HCT116 (cell line): Measurements from ENCODE around the gene CCNL2. TPM values are rescaled to one million over a fixed set of nuclear protein-coding genes. Genes with fewer than 3 reads are reported as not detected.

Experiments
- ATAC-seq: fragments of 200-7000 bp; cut with Tn5 transposase; 2 replicates; pipeline ENCODE4 v1.9.1; 2020; ENCODE audit warnings: mild to moderate bottlenecking, moderate library complexity
- BruUV-seq: library from RNA; stranded (reverse); fragments of 400-500 nt; replicated peaks from 2 replicates; lab custom pipeline; 2021; lab: Mats Ljungman, UMichigan
- CTCF ChIA-PET: fragments of 300-600 bp; sonication (Branson Sonifier 250); formaldehyde crosslinking; loops from one replicate; lab custom pipeline; 2021; ENCODE audit warnings: antibody characterized with exemption; lab: Charles Lee
- POLR2A ChIA-PET: fragments of 300-600, 350-600 bp; sonication (Branson Sonifier 250); formaldehyde crosslinking; loops from one replicate; lab custom pipeline; 2021; ENCODE audit warnings: antibody characterized with exemption; lab: Charles Lee
- RAD21 ChIA-PET, 2 experiments: fragments of 300-600 bp; sonication (Branson Sonifier 250); formaldehyde crosslinking; loops; one replicate each; lab custom pipeline; 2023; ENCODE audit warnings: low total read pairs in 2 of 2; ENCODE audit not compliant: uncharacterized antibody in 2 of 2, unreplicated experiment in 2 of 2, low non-redundant PET in 1 of 2; lab: Charles Lee
- DNase-seq: peaks from one replicate; pipeline ENCODE4 v3.0.0-alpha.2; 2010; ENCODE audit warnings: low read depth, low spot score
- H2AFZ ChIP-seq: fragments of 200-600 bp; shearing (Covaris generic), sonication (generic); 2 replicates; pipeline ENCODE4 v1.6.1; 2017; ENCODE audit warnings: low read depth, mixed run types, mixed read lengths, antibody characterized with exemption, low read length; ENCODE audit not compliant: poor library complexity, severe bottlenecking
- H3K27ac ChIP-seq: 2 replicates; pipeline ENCODE4 v1.5.1; 2012; ENCODE audit warnings: low read depth, low read length
- H3K27me3 ChIP-seq: fragments of 200-600 bp; sonication (generic); 2 replicates; pipeline ENCODE4 v1.6.1; 2016; ENCODE audit warnings: mixed run types, low read length, mixed read lengths; ENCODE audit not compliant: insufficient read depth
- H3K36me3 ChIP-seq, 2 experiments: fragments of 200-500 bp in 1 of 2; fragments of 200-600 bp in 1 of 2; sonication (Bioruptor generic) in 1 of 2; sonication (generic) in 1 of 2; 2 replicates each; pipeline versions ENCODE4 v1.5.1 to v1.6.1; 2014 to 2016; ENCODE audit warnings: low read length in 2 of 2, inconsistent platforms in 1 of 2, mixed read lengths in 1 of 2, mixed run types in 1 of 2; ENCODE audit not compliant: insufficient read depth in 2 of 2, control insufficient read depth in 1 of 2
- H3K4me1 ChIP-seq, 2 experiments: fragments of 200-600 bp in 1 of 2; sonication (generic) in 1 of 2; 2 replicates each; pipeline versions ENCODE4 v1.5.1 to v1.6.1; 2012 to 2017; ENCODE audit warnings: low read length in 2 of 2, inconsistent platforms in 1 of 2, mild to moderate bottlenecking in 1 of 2, mixed read lengths in 1 of 2, mixed run types in 1 of 2, moderate library complexity in 1 of 2; ENCODE audit not compliant: insufficient read depth in 2 of 2, control insufficient read depth in 1 of 2
- H3K4me2 ChIP-seq: fragments of 200-600 bp; sonication (generic); 2 replicates; pipeline ENCODE4 v1.6.1; 2017; ENCODE audit warnings: mixed run types, low read length, mixed read lengths
- H3K4me3 ChIP-seq, 2 experiments: fragments of 200-600 bp in 1 of 2; sonication (generic) in 1 of 2; replicated peaks in 1 of 2; 2 replicates each; pipeline ENCODE4 v1.5.1; 2011 to 2016; ENCODE audit warnings: low read length in 2 of 2, control low read depth in 1 of 2, low read depth in 1 of 2, mild to moderate bottlenecking in 1 of 2, mixed read lengths in 1 of 2, mixed run types in 1 of 2
- H3K79me2 ChIP-seq: fragments of 200-600 bp; sonication (generic); 2 replicates; pipeline ENCODE4 v1.6.1; 2017; ENCODE audit warnings: mild to moderate bottlenecking, mixed run types, low read length, moderate library complexity, mixed read lengths; ENCODE audit not compliant: insufficient read depth
- H3K9ac ChIP-seq: fragments of 200-600 bp; sonication (generic); 2 replicates; pipeline ENCODE4 v1.6.1; 2016; ENCODE audit warnings: low read length, mixed read lengths
- H3K9me2 ChIP-seq: fragments of 200-600 bp; sonication (generic), shearing (Covaris generic); 2 replicates; pipeline ENCODE4 v1.6.1; 2017; ENCODE audit warnings: mixed run types, mild to moderate bottlenecking, moderate library complexity; ENCODE audit not compliant: insufficient read depth
- H3K9me3 ChIP-seq, 2 experiments: fragments of 200-500 bp in 1 of 2; fragments of 200-600 bp in 1 of 2; sonication (Bioruptor generic) in 1 of 2; sonication (generic) in 1 of 2; 2 replicates each; pipeline ENCODE4 v1.6.1; 2014 to 2017; ENCODE audit warnings: low read length in 2 of 2, mixed read lengths in 2 of 2, inconsistent platforms in 1 of 2, low read depth in 1 of 2, mild to moderate bottlenecking in 1 of 2, mixed run types in 1 of 2, moderate library complexity in 1 of 2; ENCODE audit not compliant: control insufficient read depth in 1 of 2, insufficient read depth in 1 of 2
- H4K20me1 ChIP-seq: fragments of 200-600 bp; sonication (generic), shearing (Covaris generic); 2 replicates; pipeline ENCODE4 v1.6.1; 2017; ENCODE audit warnings: mixed run types, mild to moderate bottlenecking, moderate library complexity; ENCODE audit not compliant: insufficient read depth
- ELF1 ChIP-seq: IDR thresholded peaks from 2 replicates; pipeline ENCODE4 v1.6.1; 2012; ENCODE audit warnings: low read depth, borderline replicate concordance
- TCF7L2 ChIP-seq: IDR thresholded peaks from 2 replicates; pipeline ENCODE4 v1.7.0; 2011; ENCODE audit warnings: borderline replicate concordance, inconsistent platforms; ENCODE audit not compliant: insufficient read depth, insufficient read length; ENCODE audit errors: extremely low read depth
- ZBTB33 ChIP-seq: IDR thresholded peaks from 2 replicates; pipeline ENCODE4 v1.6.1; 2011; ENCODE audit warnings: mild to moderate bottlenecking, low read length, moderate library complexity; ENCODE audit not compliant: insufficient replicate concordance; ENCODE audit errors: extremely low read depth
- ZFX ChIP-seq: fragments of 450-650 bp; IDR thresholded peaks from 2 replicates; pipeline ENCODE4 v1.6.1; 2017
- intact Hi-C: fragments of 100-400 bp; cut with micrococcal nuclease; formaldehyde crosslinking; loops from 2 replicates; pipeline ENCODE4 v1.10.0; 2022
- total RNA-seq: library from RNA; stranded (reverse); gene quantifications from one replicate; pipeline ENCODE4 v1.2.1, GENCODE V29; 2021; ENCODE audit not compliant: unreplicated experiment

CCNL2 gene
- total RNA-seq, 1 experiment from 2014 or later: 173 TPM

- BruUV-seq: no TSS peak
- Histone ChIP-seq H3K36me3 (no peaks in the 10 kb centered on the region), H3K9me2 (no peaks in the 10 kb centered on the region), H4K20me1 (no peaks in the 10 kb centered on the region), H3K27ac (peak overlapping the region; percentile 99), H2AFZ (no peak overlapping the region), H3K4me3 (no peak overlapping the region), H3K9ac (peak overlapping the region; percentile 88), H3K9me3 (no peaks in the 10 kb centered on the region), H3K79me2 (peaks cover 19% of the 10 kb centered on the region; the same call in 1 of the 2 replicates), H3K27me3 (no peaks in the 10 kb centered on the region), H3K4me2 (peak overlapping the region; percentile 99), H3K4me1 (peaks cover 42 to 65% of the 10 kb centered on the region in 2 experiments)
- DNase-seq (no peak), ATAC-seq (no peak)
- ChIA-PET RAD21 (no interaction called here), CTCF (no interaction called here), POLR2A (interaction anchor here (1.7 kb wide), 1 partner anchor 22 kb away, joined by 3 read pairs; no protein-coding TSS in a partner anchor)
- intact Hi-C loops: loop anchor here (2.0 kb wide), 1 partner anchor 25 kb away; the partner anchor contains the start of gene MRPL20
- TF ChIP-seq ZFX: peak; percentile 22; the same call in 1 of the 2 replicates
- TF ChIP-seq TCF7L2: no peak
These were observed 32.7 kb upstream of the CCNL2 start for GRCh38 chr1:1431845-1432273.

- H3K4me2 ChIP-seq: peak overlapping the region; percentile 99
- no peaks in the 10 kb centered on the region for H4K20me1 ChIP-seq
- H3K27ac ChIP-seq: peak overlapping the region; percentile 99
- RAD21 ChIA-PET: no interaction called here
- DNase-seq (no peak), ATAC-seq (no peak)
- peaks cover 45 to 64% of the 10 kb centered on the region in 2 experiments for H3K4me1 ChIP-seq
- H3K4me3 ChIP-seq: no peak overlapping the region
- no peak overlapping the region for H2AFZ ChIP-seq
- H3K36me3 ChIP-seq: no peaks in the 10 kb centered on the region
- intact Hi-C loops: no loop called here
- H3K9me2 ChIP-seq: no peaks in the 10 kb centered on the region
- no peaks in the 10 kb centered on the region for H3K27me3 ChIP-seq
- POLR2A ChIA-PET: interaction anchor here (1.7 kb wide), 1 partner anchor 22 kb away, joined by 3 read pairs; no protein-coding TSS in a partner anchor
- CTCF ChIA-PET: no interaction called here
- BruUV-seq: no TSS peak
- H3K79me2 ChIP-seq: peaks cover 13% of the 10 kb centered on the region; the same call in 1 of the 2 replicates
- TF ChIP-seq ELF1: no peak
- TF ChIP-seq ZBTB33: no peak
- TF ChIP-seq, all 23 proteins: peak for 0
- Histone ChIP-seq H3K9me3 (no peaks in the 10 kb centered on the region), H3K9ac (peak overlapping the region; percentile 88)
These were observed 32.1 kb upstream of the CCNL2 start for GRCh38 chr1:1430992-1431844.
